NCI-H510A treated with DMSO at 0.1 percent for 48 hours (cell line): Measurements from ENCODE around the gene MED20.

Experiments
- DNase-seq: peaks from one replicate; lab custom pipeline; 2025; lab: John Stamatoyannopoulos, UW

Gene MED20

GRCh38 chr6:41941280-41942066, 20.5 kb upstream of the MED20 start, which contains the start of gene CCND3:
CCND3 (minus strand) TSS chr6:41941808; CDS start chr6:41941649, 159 bp downstream.
- peak; percentile 96 for DNase-seq

GRCh38 chr6:41940759-41941279, 19.9 kb upstream of the MED20 start:
- peak; percentile 47 for DNase-seq

- DNase-seq: no peak
Observed at GRCh38 chr6:41939848-41940758, 19.2 kb upstream of the MED20 start.

DNA sequence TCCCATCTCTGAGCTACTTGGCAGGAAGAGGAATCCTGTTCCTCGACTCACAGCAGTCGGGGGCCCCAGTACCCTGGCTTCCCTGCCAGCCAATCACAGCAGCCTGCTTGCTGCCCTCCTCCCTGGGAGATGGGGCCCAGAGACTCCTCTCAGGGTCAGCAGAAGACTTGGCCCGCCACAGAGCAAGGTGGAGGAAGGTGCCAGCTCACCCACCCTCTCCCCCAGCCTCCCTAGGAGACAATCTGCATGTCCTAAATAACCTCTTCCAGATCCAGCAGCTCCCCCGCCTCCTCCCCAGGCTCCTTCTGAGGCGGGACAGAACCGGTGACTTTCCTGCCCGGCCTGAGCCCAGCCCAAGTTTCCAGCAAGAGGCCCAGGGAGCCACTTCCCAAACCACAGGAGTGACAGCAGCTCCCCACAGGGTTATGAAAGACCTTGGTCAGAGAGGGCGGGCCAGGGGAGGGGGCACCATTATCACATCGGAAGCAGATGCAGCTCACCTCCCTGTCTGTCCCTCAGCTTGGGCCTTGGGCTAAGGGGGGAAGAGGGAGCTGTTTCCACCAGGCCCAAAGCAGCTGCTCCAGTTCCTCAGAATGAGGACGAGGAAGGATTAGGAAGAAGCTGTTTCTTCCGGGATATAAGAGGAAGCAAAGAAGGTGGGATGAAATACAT, 18.4 kb upstream of the MED20 start:
- DNase-seq: no peak

GRCh38 chr6:41938590-41939175, 17.7 kb upstream of the MED20 start:
- no peak for DNase-seq

GRCh38 chr6:41937861-41938574, 17.1 kb upstream of the MED20 start:
- DNase-seq: no peak

DNA sequence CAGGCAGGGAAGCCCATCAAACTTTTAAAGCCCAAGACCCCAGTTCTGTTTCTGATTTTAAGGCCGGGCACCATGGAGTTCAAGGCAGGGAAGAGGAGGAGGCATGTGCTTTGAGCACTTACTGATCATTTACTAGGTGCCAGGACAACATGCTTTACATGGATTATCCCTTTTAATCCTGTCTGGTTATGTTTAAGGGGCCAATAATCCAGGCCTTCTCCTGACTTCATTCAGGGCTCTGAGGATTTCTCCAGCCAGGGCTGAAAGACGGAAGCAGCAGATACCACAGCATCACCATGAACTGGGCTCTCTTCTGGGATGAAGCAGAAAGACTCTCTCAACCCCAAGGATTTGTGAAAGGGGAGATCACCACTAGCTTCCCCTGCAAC, 16.5 kb upstream of the MED20 start:
- DNase-seq: no peak

DNA sequence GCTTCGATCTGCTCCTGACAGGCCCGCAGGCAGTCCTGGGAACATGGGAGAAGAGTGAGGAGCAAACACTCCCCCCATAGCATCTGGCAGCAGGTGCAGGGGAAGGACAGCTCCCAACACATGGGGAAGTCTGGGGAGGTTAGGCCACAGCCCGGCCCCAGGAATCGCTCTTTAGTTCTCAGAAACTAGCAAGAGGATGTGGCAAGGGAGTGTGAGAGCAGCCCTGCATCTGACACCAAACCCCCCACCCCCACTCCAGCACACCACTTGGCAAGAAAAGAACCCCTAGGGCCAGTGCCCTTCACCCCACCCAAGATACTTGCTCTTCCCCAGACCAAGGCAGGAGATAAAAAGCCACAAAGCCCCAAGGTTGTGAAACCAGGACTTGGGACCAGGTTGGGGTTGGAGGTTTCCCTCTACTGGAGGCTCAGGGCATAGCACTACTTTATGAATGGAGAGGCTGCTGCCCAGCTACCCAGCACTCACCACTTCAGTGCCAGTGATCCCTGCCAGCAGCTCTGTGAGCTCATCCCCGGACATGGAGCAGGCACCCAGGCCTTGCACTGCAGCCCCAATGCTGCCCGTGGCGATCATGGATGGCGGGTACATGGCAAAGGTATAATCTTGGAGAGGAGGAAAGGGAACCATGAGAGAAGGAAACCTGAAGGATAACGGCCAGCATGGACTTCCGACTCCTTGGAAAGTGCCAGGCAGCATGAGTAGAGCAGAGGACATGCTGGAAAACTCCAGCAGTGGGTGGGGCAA, 15.3 kb upstream of the MED20 start:
- peak; percentile 85 for DNase-seq

DNA sequence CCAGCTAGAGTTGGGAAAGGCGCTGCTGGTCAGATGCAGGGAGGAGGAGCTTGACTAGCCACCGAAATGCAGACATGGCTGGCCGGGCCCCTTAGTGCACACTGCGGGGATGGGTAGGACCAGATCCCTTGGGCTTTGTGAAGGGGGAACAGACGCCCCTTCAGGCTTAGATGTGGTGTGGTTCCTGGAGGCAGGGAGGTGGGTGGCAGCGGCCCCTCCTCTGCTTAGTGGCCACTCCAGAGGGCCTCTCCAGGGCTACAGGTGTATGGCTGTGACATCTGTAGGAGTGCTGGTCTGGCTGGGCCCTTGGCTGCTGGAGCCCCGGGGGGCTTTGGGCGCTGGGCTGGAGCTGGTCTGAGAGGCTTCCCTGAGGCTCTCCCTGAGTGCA, 14.7 kb upstream of the MED20 start:
- DNase-seq: no peak

- DNase-seq: no peak
Observed at GRCh38 chr6:41935193-41935574, 14.2 kb upstream of the MED20 start.

- no peak for DNase-seq
Observed at GRCh38 chr6:41934278-41935192, 13.6 kb upstream of the MED20 start.

GRCh38 chr6:41932378-41932777, 11.4 kb upstream of the MED20 start:
- no peak for DNase-seq

DNA sequence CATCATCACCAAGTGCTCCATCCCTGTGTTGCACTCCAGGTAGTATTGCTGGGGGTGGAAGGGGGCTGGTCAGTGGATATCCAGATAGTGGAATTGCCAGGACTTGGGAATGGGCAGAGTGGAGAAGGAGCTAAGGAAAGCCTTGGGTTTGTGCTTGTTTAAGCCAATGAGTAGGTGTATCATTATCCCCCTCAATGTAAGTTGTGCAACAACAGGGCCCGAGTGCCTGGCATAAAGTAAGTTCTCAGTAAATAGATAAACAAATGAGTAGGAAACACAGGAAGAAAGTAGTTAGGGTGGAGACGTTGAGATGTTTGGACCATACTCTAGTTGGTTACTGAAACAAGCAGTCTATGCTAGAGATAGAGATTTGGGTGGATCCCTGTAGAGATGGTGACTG, 10.9 kb upstream of the MED20 start:
- DNase-seq: no peak

GRCh38 chr6:41929924-41930323, 9.0 kb upstream of the MED20 start:
- DNase-seq: no peak

GRCh38 chr6:41927253-41927652, 6.3 kb upstream of the MED20 start:
- DNase-seq: no peak

- DNase-seq: no peak
Observed at GRCh38 chr6:41922154-41922553, 1.2 kb upstream of the MED20 start.

DNA sequence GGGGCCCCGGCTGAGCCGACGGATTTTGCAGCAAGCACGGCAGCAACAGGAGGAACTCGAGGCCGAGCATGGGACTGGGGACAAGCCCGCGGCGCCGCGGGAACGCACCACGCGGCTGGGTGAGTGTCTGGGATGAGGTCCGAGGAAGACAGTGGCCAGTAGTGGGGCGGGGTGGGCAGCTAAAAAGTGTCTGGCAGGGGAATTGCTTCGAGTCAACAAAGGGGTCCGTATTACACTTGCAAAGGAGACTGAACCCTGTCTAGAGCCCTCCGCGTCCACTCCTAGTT, 716 bp upstream of the MED20 start:
- no peak for DNase-seq

DNA sequence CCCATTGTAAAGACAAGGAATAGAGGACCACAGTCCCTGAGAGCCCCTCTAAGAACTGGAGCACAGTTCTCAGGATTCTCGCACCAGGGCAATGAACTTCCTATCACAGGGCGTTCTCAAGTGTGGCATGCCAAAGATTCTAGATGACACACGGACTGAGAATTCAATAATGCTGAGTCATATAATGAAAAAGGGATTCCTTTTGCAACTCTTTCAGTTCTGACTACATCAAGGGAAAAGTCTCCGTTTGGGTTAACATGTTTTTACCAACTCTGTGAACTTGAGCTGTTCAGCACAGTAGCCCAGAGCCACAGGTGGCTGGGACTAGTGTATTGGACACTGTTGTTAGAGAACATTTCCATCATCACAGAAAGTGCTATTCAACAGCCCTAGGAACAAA, 3.4 kb downstream of the MED20 start:
- DNase-seq: no peak

DNA sequence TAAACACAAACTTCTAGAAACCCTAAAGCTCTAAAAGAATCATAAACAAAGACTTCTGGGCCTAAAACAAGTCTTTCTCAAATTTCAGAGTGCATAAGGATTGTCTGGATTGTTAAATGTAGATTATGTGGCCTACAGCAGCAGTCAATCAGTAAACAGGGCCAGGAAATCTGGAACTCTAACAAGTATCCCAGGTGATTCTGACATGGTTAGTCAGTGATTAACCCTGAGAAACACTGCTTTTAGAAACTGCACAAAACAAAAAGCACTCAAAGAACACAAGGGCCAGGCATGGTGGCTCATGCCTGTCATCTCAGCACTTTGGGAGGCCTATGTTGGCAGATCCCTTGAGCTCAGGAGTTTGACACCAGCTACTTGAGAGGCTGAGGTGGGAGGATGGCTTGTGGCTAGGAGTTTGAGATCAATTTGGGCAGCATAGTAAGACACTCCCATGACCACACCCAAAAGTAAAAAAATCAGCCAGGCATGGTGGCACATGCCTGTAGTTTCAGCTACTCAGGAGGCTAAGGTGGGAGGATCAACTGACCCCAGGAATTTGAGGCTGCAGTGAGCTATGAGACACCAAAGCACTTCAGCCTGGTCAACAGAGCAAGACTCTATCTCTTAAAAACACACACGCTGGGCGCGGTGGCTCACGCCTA, 5.9 kb downstream of the MED20 start:
- DNase-seq: no peak
